Activated CD4-positive, alpha-beta T cell treated with anti-CD3 and anti-CD28 coated beads, Interleukin-2, amount 50 U/mL, for 16 hours (primary cell): ENCODE results near the gene CSTPP1.
A peak's percentile ranks its signal among the peaks of the same experiment; 100 is the strongest.
"Not testable (repeated sequence)": the region's sequence is repeated elsewhere in the genome, so short reads cannot be mapped to it uniquely, and the experiment has no call there.

ENCODE experiments used
- DNase-seq: peaks from one replicate; pipeline ENCODE4 v3.0.0-alpha.2; 2020

Gene CSTPP1

GRCh38 chr11:46913484-46913883 is 23.1 kb upstream of the CSTPP1 start:
- no peak for DNase-seq

GRCh38 chr11:46914363-46914762 is 22.2 kb upstream of the CSTPP1 start:
- no peak for DNase-seq

DNA sequence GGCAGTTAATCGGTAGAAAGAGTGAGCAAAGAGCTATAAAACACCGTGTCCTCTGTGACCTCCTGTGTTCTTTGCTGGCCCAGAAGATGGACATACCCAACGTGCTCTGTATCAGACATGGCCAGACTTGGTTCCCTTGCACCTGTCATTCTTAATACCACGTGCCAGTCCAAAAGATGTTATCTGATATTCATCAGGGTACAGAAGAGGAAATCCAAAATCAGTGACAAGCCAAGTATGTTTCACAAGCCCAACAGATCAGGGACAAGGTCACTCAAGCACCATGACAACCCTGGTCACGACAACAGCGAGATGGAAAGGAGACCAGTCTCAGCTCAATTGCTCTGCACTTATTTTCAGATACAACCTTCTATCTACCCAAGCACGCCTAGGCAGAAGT is 21.7 kb upstream of the CSTPP1 start:
- DNase-seq = no peak

GRCh38 chr11:46916286-46917108 is 20.1 kb upstream of the CSTPP1 start:
- no peak for DNase-seq

- no peak for DNase-seq
Observed at GRCh38 chr11:46917109-46917761, 19.3 kb upstream of the CSTPP1 start.

GRCh38 chr11:46917762-46918082 is 18.8 kb upstream of the CSTPP1 start:
- DNase-seq = no peak

DNA sequence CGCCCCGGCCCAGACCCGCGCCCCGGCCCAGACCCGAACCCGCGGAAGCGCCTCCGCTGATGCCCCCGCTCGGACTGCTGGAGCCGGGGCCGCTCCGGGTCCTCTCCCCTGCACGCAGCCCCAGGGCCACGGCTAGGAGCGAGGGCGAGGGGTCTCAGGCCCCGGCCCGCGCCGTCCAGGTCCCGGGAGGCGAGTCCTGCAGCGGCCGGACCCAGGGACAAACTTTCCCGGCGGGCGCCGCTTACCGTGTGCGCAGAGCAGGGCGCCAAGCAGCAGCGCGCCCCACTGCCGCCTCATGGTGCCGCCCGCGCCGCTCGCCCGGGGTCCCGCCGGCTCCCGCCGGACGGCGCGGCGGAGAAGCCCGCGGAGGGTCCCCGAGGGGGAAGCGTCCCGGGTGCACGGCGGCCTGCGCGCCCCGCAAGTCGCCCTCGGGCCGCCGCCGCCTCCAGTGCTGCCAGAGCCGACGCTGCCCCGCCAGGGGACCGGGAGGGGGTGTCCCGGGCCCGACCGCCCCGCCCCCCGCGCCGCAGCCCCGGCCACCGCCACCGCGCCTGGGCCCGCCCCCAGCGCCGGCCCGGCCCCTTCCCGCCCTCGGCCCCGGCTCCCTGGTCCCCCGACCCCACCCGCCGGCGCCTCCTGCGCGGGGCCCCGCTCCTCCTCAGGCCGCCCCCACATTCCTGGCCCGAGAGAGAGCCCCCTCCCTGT is 18.3 kb upstream of the CSTPP1 start, which contains the start of gene LRP4:
Gene LRP4, minus strand, starts transcription at position 468 of the 705 bp plus-strand sequence. Its CDS starts 171 bp downstream, at position 297.
- no peak for DNase-seq

DNA sequence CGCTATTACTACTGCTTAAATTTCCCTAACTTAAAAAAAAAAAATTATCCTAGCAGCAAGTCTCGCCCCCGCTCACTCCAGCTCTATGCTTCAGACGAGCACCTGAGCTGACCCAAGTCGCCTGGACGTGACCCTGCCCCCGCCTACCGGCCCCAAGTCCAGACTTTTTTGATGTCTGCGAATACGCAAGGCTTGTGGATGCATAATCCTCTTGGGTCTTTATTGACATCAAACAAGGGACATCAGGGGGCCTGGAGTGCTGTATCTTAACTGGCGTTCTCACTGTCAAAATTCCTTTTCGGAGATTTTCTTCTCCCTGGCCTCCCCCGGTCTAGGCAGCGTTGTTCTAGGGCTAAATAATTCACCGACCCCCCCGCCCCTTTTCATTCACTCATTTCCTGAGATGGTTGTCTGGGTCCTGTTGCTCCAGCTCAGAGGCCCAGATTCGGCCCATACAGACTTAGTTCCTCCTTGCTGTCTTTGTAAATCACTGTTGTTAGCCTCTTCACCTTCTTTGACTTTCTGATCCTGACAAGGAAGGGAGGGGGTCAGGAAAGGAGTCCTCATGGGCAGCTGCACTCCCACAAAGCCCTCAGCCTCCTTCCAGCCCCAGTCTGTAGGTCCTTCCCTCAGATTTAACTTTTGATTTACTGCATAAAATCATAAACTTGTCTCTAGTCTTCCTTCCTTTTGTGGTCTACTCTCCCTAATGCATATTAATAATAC is 17.6 kb upstream of the CSTPP1 start:
- no peak for DNase-seq

DNA sequence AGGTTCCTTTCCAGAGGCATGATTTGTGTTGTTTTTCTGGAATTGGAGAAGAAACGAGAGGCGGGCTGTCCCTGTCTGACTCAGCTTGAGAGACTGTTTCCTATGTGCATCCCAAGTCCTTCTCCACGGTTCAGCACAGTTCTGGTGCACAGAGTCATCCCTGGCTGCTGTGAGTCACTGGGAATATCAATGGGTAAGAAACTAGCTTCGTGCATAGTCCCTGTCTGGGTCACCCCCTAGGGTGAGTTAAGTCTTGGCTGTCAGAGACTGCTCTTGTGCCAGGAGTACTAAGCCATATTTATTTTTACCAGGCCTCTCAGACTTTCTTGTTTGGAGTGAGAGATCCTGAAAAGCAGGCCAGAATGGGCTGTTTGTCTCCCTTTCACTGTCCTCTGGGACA is 15.8 kb upstream of the CSTPP1 start:
- DNase-seq = no peak

GRCh38 chr11:46927928-46928327 is 8.6 kb upstream of the CSTPP1 start:
- not testable (repeated sequence) for DNase-seq

GRCh38 chr11:46928701-46929100 is 7.9 kb upstream of the CSTPP1 start:
- not testable (repeated sequence) for DNase-seq

- DNase-seq = peak; percentile 2
Observed at GRCh38 chr11:46930089-46930488, 6.5 kb upstream of the CSTPP1 start.

DNA sequence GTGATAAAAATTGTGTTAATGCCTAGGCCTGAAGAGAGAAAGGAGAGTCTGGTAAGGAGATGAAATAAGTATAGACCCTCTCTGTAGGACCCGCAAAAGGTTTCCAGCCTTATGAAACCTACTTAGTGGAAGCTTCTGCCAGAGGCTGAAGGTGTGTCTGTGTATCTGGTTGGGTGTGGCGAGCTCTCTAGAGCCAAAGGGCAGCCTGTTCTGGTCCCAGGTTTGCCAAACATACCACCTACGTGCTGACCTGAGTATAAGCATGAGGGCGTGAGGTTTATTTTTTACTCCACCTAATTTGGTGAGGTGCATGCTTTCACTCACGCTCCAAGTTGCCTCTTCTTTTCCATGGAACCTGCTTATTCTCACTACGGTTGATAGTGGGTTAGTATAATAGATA is 5.6 kb downstream of the CSTPP1 start:
- DNase-seq = no peak

- DNase-seq = no peak
Observed at GRCh38 chr11:46944356-46945075, 8.0 kb downstream of the CSTPP1 start.

GRCh38 chr11:46947399-46948077 is 11.0 kb downstream of the CSTPP1 start:
- no peak for DNase-seq

DNA sequence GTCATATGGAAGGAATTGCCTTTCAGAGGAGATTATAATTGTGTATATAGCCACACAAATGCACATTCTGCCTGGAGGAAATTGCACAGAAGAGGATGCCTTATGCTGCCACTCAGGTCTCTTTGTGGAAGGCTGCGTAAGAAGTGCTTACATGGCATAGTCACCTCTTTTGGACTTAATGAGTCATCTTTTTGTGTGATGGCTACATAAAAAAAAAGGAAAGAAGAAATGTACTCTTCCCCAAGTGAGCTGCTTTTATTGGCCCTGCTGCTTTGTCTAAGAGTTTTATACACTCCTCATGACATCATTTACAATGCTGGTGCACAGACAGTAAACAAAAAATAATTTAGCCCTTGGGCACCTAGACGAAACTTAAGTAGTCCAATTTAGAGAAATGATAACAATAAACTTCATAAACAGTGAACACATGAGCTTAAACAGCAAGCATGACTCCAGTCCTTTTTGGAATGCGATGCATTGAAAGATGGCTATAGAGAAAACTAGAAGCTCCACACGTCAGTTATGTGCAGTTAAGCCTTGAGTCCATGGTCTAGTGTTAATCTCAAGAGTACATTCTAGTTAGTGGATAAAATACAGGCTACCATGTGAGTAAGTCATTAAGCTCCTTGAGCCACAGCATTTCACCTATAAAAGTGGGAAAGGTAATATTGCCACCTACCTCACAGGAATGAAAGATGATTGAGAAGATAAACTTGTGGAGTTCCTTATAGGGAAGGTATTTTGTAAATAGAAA is 12.0 kb downstream of the CSTPP1 start:
- DNase-seq = no peak

- no peak for DNase-seq
Observed at GRCh38 chr11:46949297-46949696, 12.7 kb downstream of the CSTPP1 start.

DNA sequence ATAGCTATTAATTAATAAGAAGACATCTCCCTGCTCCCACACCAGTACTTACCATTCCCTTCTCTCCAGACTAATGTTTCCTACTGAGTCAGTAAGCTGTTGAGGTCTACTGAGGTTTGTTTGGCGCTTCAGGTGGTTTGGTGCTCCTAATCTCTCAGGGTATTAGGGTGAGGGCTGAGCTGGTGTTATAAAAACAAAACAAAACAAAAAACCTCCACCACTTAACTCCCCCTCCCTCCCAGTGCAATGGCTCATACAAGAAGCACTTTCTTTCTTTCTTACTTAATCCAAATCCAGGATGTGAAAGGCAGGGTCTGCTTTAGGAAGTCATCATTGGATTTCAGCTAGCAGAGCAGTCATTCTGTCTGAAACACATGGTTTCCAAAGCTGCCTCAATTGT is 15.3 kb downstream of the CSTPP1 start:
- DNase-seq = no peak

DNA sequence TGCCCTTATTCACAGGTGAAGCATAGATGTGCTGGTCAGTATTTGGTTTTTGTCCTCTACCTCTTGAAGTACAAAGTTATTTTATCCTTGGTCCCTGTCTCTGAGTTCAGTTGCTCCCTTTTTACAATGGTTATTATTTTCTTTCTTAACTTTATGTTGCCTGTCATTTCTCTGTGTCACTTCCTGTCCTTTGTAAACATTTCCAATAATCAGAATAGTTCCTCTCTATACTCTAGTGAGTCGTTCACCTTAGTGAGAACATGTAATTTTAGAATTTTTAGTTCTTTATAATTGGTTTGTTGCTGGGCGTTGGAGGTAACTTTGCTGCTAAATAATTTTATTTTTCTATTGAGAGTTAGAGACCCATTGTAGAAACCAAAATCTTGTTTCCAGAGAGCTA is 16.0 kb downstream of the CSTPP1 start:
- DNase-seq = no peak

DNA sequence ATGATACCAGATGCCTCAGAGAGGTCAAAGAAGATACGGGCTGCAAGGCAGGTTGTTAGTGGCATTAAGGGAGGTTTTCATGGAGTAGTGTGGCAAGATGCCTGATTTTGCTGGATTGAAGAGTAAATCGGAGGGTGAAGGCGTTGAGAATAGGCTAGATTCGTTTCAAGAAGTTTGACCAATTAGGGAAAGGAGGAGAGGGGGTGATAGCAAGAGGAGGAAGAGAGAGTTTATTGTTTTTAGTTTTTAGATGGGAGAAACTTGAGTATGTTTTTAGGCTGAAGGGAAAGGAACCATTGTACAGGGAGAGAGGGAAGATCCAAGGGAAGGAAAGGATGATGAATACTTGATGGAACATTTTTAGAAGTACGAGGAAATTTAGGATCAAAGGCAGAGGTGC is 16.5 kb downstream of the CSTPP1 start:
- DNase-seq = no peak

DNA sequence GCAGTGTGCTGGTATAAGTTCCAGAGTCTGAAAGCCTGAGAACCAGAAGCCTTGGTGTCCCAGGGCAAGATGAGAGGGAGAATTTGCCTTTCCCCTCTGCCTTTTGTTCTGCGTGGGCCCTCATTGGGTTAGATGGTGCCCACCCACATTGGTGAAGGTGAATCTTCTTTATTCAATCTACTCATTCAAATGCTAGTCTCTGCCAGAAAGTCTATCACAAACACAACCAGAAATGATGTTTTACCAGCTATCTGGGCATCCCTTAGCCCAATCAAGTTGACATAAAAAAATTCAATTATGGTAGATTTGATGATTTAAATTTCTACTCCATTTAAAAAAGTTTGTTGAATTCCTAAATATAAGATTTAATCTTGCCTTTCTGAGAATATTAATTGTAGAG is 22.2 kb downstream of the CSTPP1 start:
- DNase-seq = no peak
